Stomach (tissue), 4 donors: ENCODE measurements around the gene ONECUT3.

ENCODE experiments used
- EP300 ChIP-seq: sonication (generic); formaldehyde crosslinking; IDR thresholded peaks from one replicate; pipeline ENCODE4 v1.6.1; 2017; ENCODE audit warnings: antibody characterized with exemption
- POLR2A ChIP-seq, 4 donors: fragments of 450-650 bp; IDR thresholded peaks; one replicate each; pipeline ENCODE4 v1.6.1; 2016; ENCODE audit warnings: antibody characterized with exemption in 4 of 4, control low read depth in 2 of 4, mild to moderate bottlenecking in 1 of 4, moderate library complexity in 1 of 4
- POLR2AphosphoS5 ChIP-seq, 3 donors: sonication (generic); formaldehyde crosslinking; IDR thresholded peaks; one replicate each; pipeline ENCODE4 v1.6.1; 2016; ENCODE audit warnings: antibody characterized with exemption in 3 of 3
- TF ChIP-seq, protein P1 (sequence below), 7 experiments: fragments of 450-650 bp in 4 of 7; fragments of 200-600 bp in 3 of 7; sonication (generic) in 3 of 7; IDR thresholded peaks; one replicate each; pipeline ENCODE4 v1.5.1; 2016 to 2019; ENCODE audit warnings: antibody characterized with exemption in 7 of 7, control low read depth in 2 of 7, mild to moderate bottlenecking in 1 of 7

- TF ChIP-seq, protein P1, sequence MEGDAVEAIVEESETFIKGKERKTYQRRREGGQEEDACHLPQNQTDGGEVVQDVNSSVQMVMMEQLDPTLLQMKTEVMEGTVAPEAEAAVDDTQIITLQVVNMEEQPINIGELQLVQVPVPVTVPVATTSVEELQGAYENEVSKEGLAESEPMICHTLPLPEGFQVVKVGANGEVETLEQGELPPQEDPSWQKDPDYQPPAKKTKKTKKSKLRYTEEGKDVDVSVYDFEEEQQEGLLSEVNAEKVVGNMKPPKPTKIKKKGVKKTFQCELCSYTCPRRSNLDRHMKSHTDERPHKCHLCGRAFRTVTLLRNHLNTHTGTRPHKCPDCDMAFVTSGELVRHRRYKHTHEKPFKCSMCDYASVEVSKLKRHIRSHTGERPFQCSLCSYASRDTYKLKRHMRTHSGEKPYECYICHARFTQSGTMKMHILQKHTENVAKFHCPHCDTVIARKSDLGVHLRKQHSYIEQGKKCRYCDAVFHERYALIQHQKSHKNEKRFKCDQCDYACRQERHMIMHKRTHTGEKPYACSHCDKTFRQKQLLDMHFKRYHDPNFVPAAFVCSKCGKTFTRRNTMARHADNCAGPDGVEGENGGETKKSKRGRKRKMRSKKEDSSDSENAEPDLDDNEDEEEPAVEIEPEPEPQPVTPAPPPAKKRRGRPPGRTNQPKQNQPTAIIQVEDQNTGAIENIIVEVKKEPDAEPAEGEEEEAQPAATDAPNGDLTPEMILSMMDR (IDR thresholded peaks at IDR 0.05), result no peak
- TF ChIP-seq POLR2A (IDR thresholded peaks at IDR 0.05) (no peak), POLR2AphosphoS5 (IDR thresholded peaks at IDR 0.05) (no peak), EP300 (no peak)
Measured at GRCh38 chr19:1713170-1713569, 40.1 kb upstream of the ONECUT3 start.
